Suprapubic skin (tissue), 4 donors: Measurements from ENCODE around the gene SHKBP1.

Source experiments
- EP300 ChIP-seq: sonication (generic); formaldehyde crosslinking; IDR thresholded peaks from one replicate; pipeline ENCODE4 v1.6.1; 2017; ENCODE audit warnings: antibody characterized with exemption
- POLR2A ChIP-seq, 2 donors: fragments of 450-650 bp; IDR thresholded peaks; one replicate each; pipeline ENCODE4 v1.6.1; 2017; ENCODE audit warnings: antibody characterized with exemption in 2 of 2, mild to moderate bottlenecking in 2 of 2, moderate library complexity in 2 of 2
- POLR2AphosphoS5 ChIP-seq, 3 donors: sonication (generic); formaldehyde crosslinking; IDR thresholded peaks; one replicate each; pipeline ENCODE4 v1.6.1; 2017; ENCODE audit warnings: antibody characterized with exemption in 3 of 3
- TF ChIP-seq, protein P1 (sequence below), 2 donors: fragments of 200-600 bp in 1 of 2; fragments of 450-650 bp in 1 of 2; sonication (generic) in 1 of 2; IDR thresholded peaks; one replicate each; pipeline ENCODE4 v1.5.1; 2016 to 2019; ENCODE audit warnings: antibody characterized with exemption in 2 of 2, mild to moderate bottlenecking in 1 of 2, moderate library complexity in 1 of 2

DNA sequence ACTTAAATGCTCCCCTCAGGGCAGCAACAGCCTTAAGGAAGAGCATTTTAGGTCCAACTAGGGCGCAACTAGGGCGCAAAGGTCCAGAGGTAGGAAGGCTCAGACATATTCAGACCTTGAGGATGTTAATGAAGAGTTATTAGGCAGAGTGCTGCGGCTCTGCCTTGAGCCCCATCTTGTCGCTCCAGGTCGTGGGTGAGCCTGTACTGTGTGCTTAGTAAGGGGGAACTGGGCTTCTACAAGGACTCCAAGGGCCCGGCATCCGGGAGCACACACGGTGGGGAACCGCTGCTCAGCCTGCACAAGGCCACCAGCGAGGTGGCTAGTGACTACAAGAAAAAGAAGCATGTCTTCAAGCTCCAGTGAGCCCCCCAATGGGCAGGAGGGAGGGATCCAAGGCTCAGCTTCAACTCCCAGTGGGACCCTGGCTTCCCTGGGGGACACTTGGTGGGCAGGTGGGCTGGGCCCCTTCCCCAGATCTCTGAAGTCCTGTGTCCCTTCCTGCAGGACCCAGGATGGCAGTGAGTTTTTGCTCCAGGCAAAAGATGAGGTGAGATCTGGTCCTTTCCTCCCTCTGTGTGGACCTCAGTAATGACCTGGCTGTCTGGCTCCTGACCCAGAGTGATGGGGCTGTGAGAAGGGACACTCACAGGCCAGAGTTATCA lies 4.7 kb upstream of the SHKBP1 start:
- TF ChIP-seq, protein P1, sequence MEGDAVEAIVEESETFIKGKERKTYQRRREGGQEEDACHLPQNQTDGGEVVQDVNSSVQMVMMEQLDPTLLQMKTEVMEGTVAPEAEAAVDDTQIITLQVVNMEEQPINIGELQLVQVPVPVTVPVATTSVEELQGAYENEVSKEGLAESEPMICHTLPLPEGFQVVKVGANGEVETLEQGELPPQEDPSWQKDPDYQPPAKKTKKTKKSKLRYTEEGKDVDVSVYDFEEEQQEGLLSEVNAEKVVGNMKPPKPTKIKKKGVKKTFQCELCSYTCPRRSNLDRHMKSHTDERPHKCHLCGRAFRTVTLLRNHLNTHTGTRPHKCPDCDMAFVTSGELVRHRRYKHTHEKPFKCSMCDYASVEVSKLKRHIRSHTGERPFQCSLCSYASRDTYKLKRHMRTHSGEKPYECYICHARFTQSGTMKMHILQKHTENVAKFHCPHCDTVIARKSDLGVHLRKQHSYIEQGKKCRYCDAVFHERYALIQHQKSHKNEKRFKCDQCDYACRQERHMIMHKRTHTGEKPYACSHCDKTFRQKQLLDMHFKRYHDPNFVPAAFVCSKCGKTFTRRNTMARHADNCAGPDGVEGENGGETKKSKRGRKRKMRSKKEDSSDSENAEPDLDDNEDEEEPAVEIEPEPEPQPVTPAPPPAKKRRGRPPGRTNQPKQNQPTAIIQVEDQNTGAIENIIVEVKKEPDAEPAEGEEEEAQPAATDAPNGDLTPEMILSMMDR (IDR thresholded peaks at IDR 0.05) = no peak
- no peak for TF ChIP-seq POLR2A (IDR thresholded peaks at IDR 0.05)
- TF ChIP-seq EP300 = no peak
- no peak for TF ChIP-seq POLR2AphosphoS5 (IDR thresholded peaks at IDR 0.05)
